ENCODE data around the gene MSI1. TPM values are rescaled to one million over a fixed set of nuclear protein-coding genes. Genes with fewer than 3 reads are reported as not detected.

The MSI1 gene
- total and polyA plus RNA-seq, 3 donors from 2014 or later, result 7.4 to 25.1 (median 14.8) TPM

DNA sequence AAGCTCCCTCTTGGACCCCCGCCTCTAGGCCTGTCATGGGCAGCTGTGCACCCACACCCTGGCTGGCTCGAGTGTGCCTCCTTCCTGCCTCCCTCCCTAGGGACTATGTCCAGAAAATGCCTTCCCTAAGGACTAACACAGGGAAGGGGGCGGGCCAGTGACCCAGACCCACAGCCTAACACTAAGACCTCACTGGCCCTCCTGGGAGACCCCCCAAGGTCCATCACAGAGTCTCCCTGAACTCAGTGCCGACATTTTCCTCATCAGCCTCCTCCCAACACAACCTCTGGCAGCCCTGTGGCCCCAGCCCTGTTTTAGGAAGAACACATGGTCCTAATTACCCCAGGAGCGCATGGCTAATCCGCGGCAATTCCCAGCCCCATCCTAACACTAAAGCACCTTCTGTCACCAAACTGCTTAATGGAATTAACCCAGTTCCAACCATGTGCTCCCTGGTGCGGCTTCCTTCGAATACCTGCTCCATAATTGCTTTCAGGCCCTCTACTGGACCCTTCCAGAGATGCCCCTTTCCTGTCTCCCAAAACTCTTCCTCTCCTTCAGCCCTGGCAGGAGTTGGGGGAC is 5.6 kb downstream of the MSI1 start:
- intact Hi-C loops (cut with DNase I; ENCODE audit: low total_unique reads), result loop anchor here (10.0 kb wide), 1 partner anchor 61 kb away; no protein-coding TSS in a partner anchor
- TF ChIP-seq, protein P1, sequence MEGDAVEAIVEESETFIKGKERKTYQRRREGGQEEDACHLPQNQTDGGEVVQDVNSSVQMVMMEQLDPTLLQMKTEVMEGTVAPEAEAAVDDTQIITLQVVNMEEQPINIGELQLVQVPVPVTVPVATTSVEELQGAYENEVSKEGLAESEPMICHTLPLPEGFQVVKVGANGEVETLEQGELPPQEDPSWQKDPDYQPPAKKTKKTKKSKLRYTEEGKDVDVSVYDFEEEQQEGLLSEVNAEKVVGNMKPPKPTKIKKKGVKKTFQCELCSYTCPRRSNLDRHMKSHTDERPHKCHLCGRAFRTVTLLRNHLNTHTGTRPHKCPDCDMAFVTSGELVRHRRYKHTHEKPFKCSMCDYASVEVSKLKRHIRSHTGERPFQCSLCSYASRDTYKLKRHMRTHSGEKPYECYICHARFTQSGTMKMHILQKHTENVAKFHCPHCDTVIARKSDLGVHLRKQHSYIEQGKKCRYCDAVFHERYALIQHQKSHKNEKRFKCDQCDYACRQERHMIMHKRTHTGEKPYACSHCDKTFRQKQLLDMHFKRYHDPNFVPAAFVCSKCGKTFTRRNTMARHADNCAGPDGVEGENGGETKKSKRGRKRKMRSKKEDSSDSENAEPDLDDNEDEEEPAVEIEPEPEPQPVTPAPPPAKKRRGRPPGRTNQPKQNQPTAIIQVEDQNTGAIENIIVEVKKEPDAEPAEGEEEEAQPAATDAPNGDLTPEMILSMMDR (IDR thresholded peaks at IDR 0.05), result no peak
- no peak for TF ChIP-seq POLR2A (IDR thresholded peaks at IDR 0.05)
- Histone ChIP-seq H3K27ac (no peak overlapping the region), H3K36me3 (ENCODE audit: low read depth, missing control alignments) (no peaks in the 10 kb centered on the region), H3K9me3 (no peaks in the 10 kb centered on the region), H3K4me1 (peaks cover 10% of the 10 kb centered on the region), H3K4me3 (no peak overlapping the region), H3K27me3 (no peaks in the 10 kb centered on the region)
- 88 to 92% methylated on average over 7 to 9 of the region's 9 CpGs for WGBS, 2 donors
- no peak for DNase-seq

DNA sequence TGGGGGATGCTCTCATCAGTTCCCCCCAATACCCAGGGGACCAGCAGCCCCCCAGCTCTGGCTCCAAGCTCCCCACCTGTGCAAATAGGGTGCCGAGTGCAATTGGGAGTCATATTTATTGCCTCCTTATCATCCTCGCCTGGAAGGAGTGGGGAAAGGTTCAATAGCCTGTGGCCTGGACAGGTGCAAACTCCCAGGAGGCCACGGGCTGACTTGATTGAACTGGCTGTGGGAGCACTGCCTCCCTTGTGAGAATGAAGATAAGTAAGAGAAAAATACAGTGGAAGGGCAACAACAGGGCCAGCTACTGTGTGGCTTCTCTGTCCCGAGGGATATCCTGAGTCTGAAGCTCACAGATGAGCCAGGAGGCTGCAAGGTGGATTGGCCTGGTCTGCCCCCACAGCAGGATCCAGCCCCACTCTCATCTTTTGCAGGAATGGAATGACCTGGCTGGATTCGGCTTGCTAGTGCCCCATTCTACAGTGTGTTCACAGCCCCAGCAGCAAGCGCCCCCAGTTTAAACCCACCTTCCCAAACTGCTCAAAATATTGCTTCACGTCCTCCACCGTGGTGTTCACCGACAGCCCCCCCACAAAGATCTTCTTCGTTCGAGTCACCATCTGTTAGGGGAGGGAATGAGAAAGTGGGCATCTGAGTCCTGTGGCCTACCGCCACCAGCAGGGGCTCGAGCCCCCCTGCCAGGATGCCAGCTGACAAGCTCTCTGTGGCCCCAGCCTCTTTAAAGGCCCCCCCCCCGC is 6.3 kb downstream of the MSI1 start:
- TF ChIP-seq, protein P1 (IDR thresholded peaks at IDR 0.05), result no peak
- no peak for TF ChIP-seq POLR2A (IDR thresholded peaks at IDR 0.05)
- Histone ChIP-seq H3K36me3 (ENCODE audit: low read depth, missing control alignments) (no peaks in the 10 kb centered on the region), H3K9me3 (no peaks in the 10 kb centered on the region), H3K4me1 (peaks cover 10% of the 10 kb centered on the region), H3K27me3 (no peaks in the 10 kb centered on the region), H3K4me3 (no peak overlapping the region), H3K27ac (no peak overlapping the region)
- WGBS, 2 donors, result 83 to 87% methylated on average over 14 of the region's 14 CpGs
- intact Hi-C loops (cut with DNase I; ENCODE audit: low total_unique reads), result loop anchor here (10.0 kb wide), 1 partner anchor 62 kb away; no protein-coding TSS in a partner anchor
- no peak for DNase-seq

DNA sequence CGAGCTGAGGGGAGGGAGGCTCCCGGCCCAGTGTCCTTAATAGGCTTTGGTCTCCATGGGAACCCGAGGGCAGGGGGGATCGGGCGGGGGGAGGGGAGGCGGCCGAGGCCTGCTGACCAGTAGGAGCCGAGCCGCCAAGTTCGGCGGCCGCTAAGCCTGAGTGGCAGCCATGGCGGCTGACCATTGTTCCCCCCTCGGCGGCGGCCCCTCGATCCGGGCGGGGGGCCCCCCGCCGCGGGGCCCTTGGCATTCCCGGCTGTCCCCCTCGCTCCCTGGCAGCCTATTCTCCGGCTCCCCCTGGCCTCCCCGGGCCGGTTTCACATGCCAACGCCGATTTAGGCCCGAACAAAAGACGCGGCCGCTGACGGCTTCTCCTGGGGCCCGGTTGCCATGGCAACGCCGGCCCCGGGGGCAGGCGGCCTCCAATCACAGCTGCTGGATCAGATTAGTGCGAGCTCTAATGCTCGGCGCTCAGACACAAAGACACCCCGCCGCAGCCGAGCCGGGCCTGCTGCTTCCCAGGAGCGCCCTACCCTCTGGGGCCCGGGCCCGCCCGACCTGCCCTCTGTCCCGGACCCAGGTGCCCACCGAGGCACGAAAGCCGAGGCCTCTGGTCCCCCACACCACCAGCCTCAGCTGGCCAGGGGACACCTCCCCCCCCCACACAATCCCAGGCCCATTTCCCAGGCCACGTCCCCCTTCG is 7.3 kb downstream of the MSI1 start:
- Histone ChIP-seq H3K9me3 (no peaks in the 10 kb centered on the region), H3K4me3 (peak overlapping the region; percentile 45 to 65), H3K4me1 (peaks cover 10% of the 10 kb centered on the region), H3K36me3 (ENCODE audit: low read depth, missing control alignments) (no peaks in the 10 kb centered on the region), H3K27me3 (no peaks in the 10 kb centered on the region), H3K27ac (peak overlapping the region in 1 of 2 donors; percentile 15)
- intact Hi-C loops (cut with DNase I; ENCODE audit: low total_unique reads), result loop anchor here (10.0 kb wide), 1 partner anchor 63 kb away; no protein-coding TSS in a partner anchor
- TF ChIP-seq POLR2A (IDR thresholded peaks at IDR 0.05), result no peak
- TF ChIP-seq, protein P1 (IDR thresholded peaks at IDR 0.05), result no peak
- WGBS, 2 donors, result 5 to 34% methylated on average over 2 to 46 of the region's 56 CpGs
- DNase-seq, result peak; percentile 71

DNA sequence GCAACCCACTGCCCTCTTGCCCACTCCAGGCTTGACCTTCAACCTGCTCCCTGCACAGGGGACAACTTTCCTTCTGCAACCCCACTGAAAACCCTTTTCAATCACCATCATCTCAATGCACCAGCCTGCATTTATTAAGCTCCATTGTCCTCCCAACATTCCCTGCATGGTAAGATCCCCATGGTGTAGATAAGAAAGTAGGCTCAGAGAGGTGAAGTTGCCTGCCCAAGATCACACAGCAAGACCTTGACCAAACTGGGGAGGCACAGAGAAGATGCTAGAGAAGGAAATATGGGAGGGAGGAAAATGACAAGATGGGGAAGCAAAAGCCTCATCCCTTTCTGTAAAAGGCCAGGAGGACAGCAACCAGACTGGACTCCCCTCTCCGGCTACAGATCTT is 9.8 kb downstream of the MSI1 start:
- intact Hi-C loops (cut with DNase I; ENCODE audit: low total_unique reads), result no loop called here
- peaks cover 10% of the 10 kb centered on the region for H3K4me1 ChIP-seq
- H3K27ac ChIP-seq, result no peak overlapping the region
- H3K4me3 ChIP-seq, result no peak overlapping the region
- H3K9me3 ChIP-seq, result no peaks in the 10 kb centered on the region
- H3K36me3 ChIP-seq (ENCODE audit: low read depth, missing control alignments), result no peaks in the 10 kb centered on the region
- TF ChIP-seq, protein P1 (IDR thresholded peaks at IDR 0.05), result no peak
- no peak for TF ChIP-seq POLR2A (IDR thresholded peaks at IDR 0.05)
- H3K27me3 ChIP-seq, result no peaks in the 10 kb centered on the region
- DNase-seq, result no peak
- 88 to 100% methylated on average over 1 of the region's 1 CpG for WGBS, 2 donors
